GM12864 (cell line): Measurements from ENCODE around the gene CADPS2.

ENCODE experiments used
- DNase-seq: peaks from one replicate; pipeline ENCODE4 v3.0.0-alpha.2; 2011; ENCODE audit warnings: low read depth
- H3K4me3 ChIP-seq: 2 replicates; pipeline ENCODE4 v1.5.1; 2011; ENCODE audit warnings: mild to moderate bottlenecking, low read depth, low read length, control low read depth
- CTCF ChIP-seq: IDR thresholded peaks from 2 replicates; pipeline ENCODE4 v1.5.1; 2011; ENCODE audit warnings: low read depth, mild to moderate bottlenecking, moderate library complexity, low read length, control low read depth, inconsistent platforms; ENCODE audit errors: missing control alignments

Gene CADPS2

GRCh38 chr7:122521767-122522166 lies 364.5 kb downstream of the CADPS2 start:
- DNase-seq, result no peak
- no peak for TF ChIP-seq CTCF
- no peak overlapping the region for H3K4me3 ChIP-seq

GRCh38 chr7:122520971-122521555 lies 365.2 kb downstream of the CADPS2 start:
- no peak for DNase-seq
- no peak for TF ChIP-seq CTCF
- H3K4me3 ChIP-seq, result no peak overlapping the region

GRCh38 chr7:122518488-122518887 lies 367.8 kb downstream of the CADPS2 start:
- H3K4me3 ChIP-seq, result no peak overlapping the region
- no peak for TF ChIP-seq CTCF
- DNase-seq, result no peak

GRCh38 chr7:122517576-122517975 lies 368.7 kb downstream of the CADPS2 start:
- DNase-seq, result no peak
- H3K4me3 ChIP-seq, result no peak overlapping the region
- TF ChIP-seq CTCF, result no peak

GRCh38 chr7:122515404-122515803 lies 370.9 kb downstream of the CADPS2 start:
- H3K4me3 ChIP-seq, result no peak overlapping the region
- DNase-seq, result no peak
- TF ChIP-seq CTCF, result no peak

- DNase-seq, result no peak
- TF ChIP-seq CTCF, result no peak
- no peak overlapping the region for H3K4me3 ChIP-seq
These were observed 375.0 kb downstream of the CADPS2 start for GRCh38 chr7:122511268-122511667.

GRCh38 chr7:122507591-122507990 lies 378.7 kb downstream of the CADPS2 start:
- DNase-seq, result no peak
- H3K4me3 ChIP-seq, result no peak overlapping the region
- TF ChIP-seq CTCF, result no peak
